Measurements from ENCODE around the gene NKTR. TPM values are rescaled to one million over a fixed set of nuclear protein-coding genes. Genes with fewer than 3 reads are reported as not detected.

NKTR gene
- total and polyA plus RNA-seq, 9 donors = 26.2 to 114 (median 79.8) TPM

DNA sequence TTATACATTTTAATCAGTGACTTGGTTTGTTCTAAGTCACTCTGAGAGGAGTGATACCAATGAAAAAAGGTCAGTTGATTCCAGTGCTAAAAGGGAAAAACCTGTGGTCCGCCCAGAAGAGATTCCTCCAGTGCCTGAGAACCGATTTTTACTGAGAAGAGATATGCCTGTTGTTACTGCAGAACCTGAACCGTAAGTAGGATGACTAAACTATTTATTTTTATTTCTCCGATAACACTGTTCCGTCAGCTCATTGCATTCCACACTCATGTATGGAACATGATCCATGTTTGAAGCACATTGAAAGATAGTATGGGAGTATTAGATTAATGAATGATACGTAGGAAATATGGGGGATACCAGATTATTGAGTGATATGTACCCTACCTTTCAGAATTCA, 33.1 kb downstream of the NKTR start:
- Histone ChIP-seq H3K36me3 (no peaks in the 10 kb centered on the region), H3K27ac (no peak overlapping the region), H3K27me3 (no peaks in the 10 kb centered on the region), H3K4me1 (ENCODE audit: insufficient read depth) (no peaks in the 10 kb centered on the region), H3K4me3 (no peak overlapping the region), H3K9me3 (no peaks in the 10 kb centered on the region)
- TF ChIP-seq, protein P1, sequence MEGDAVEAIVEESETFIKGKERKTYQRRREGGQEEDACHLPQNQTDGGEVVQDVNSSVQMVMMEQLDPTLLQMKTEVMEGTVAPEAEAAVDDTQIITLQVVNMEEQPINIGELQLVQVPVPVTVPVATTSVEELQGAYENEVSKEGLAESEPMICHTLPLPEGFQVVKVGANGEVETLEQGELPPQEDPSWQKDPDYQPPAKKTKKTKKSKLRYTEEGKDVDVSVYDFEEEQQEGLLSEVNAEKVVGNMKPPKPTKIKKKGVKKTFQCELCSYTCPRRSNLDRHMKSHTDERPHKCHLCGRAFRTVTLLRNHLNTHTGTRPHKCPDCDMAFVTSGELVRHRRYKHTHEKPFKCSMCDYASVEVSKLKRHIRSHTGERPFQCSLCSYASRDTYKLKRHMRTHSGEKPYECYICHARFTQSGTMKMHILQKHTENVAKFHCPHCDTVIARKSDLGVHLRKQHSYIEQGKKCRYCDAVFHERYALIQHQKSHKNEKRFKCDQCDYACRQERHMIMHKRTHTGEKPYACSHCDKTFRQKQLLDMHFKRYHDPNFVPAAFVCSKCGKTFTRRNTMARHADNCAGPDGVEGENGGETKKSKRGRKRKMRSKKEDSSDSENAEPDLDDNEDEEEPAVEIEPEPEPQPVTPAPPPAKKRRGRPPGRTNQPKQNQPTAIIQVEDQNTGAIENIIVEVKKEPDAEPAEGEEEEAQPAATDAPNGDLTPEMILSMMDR (IDR thresholded peaks at IDR 0.05) = no peak
- TF ChIP-seq POLR2A (IDR thresholded peaks at IDR 0.05) = no peak
- TF ChIP-seq EP300 (IDR thresholded peaks at IDR 0.05) = no peak
- WGBS, 3 donors = 82 to 86% (median 86%) methylated on average over 6 of the region's 6 CpGs
- DNase-seq = no peak
- intact Hi-C loops (cut with DNase I) = no loop called here

DNA sequence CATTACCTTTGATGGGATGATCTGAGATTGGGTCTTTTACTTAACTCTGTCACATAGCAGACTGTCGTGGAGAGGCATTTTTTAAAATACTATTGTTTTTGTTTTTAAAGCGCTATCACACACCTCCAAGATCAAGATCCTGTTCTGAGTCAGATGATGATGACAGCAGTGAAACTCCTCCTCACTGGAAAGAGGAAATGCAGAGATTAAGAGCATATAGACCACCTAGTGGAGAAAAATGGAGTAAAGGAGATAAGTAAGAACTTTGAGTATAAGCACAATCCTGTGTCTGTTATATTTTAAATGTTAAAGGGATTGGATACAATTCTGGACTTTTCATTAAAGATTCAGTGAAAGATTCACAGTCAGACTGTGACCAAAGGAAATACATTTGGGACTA, 34.6 kb downstream of the NKTR start:
- WGBS, 3 donors = 82 to 93% (median 85%) methylated on average over 2 of the region's 2 CpGs
- Histone ChIP-seq H3K4me3 (no peak overlapping the region), H3K9me3 (no peaks in the 10 kb centered on the region), H3K36me3 (no peaks in the 10 kb centered on the region), H3K27me3 (no peaks in the 10 kb centered on the region), H3K4me1 (ENCODE audit: insufficient read depth) (no peaks in the 10 kb centered on the region), H3K27ac (no peak overlapping the region)
- no peak for TF ChIP-seq EP300 (IDR thresholded peaks at IDR 0.05)
- TF ChIP-seq, protein P1 (IDR thresholded peaks at IDR 0.05) = no peak
- no peak for TF ChIP-seq POLR2A (IDR thresholded peaks at IDR 0.05)
- no peak for DNase-seq
- intact Hi-C loops (cut with DNase I) = no loop called here

DNA sequence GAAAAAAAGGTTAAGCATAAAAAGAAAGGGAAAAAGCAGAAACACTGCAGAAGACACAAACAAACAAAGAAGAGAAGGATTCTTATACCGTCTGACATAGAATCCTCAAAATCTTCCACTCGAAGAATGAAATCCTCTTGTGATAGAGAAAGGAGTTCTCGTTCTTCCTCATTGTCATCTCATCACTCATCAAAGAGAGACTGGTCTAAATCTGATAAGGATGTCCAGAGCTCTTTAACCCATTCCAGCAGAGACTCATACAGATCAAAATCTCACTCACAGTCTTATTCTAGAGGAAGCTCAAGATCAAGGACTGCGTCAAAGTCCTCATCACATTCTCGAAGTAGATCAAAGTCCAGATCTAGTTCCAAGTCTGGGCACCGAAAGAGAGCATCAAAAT, 36.5 kb downstream of the NKTR start:
- Histone ChIP-seq H3K27me3 (no peaks in the 10 kb centered on the region), H3K36me3 (no peaks in the 10 kb centered on the region), H3K27ac (no peak overlapping the region), H3K4me1 (ENCODE audit: insufficient read depth) (no peaks in the 10 kb centered on the region), H3K9me3 (no peaks in the 10 kb centered on the region), H3K4me3 (no peak overlapping the region)
- WGBS, 3 donors = 91 to 92% (median 92%) methylated on average over 6 of the region's 6 CpGs
- TF ChIP-seq POLR2A (IDR thresholded peaks at IDR 0.05) (no peak), EP300 (IDR thresholded peaks at IDR 0.05) (no peak)
- TF ChIP-seq, protein P1 (IDR thresholded peaks at IDR 0.05) = no peak
- DNase-seq = no peak
- intact Hi-C loops (cut with DNase I) = no loop called here

DNA sequence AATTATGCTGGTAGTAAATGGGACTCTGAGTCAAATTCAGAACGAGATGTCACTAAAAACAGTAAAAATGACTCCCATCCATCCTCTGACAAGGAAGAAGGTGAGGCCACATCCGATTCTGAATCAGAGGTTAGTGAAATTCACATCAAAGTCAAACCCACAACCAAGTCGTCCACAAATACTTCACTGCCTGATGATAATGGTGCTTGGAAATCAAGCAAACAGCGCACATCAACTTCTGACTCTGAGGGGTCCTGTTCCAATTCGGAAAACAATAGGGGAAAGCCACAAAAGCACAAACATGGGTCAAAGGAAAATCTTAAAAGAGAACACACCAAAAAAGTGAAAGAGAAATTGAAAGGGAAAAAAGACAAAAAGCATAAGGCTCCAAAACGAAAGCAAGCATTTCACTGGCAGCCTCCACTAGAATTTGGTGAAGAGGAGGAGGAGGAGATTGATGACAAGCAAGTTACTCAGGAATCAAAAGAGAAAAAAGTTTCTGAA, 37.9 kb downstream of the NKTR start:
- intact Hi-C loops (cut with DNase I) = no loop called here
- 64 to 73% (median 70%) methylated on average over 6 of the region's 6 CpGs for WGBS, 3 donors
- Histone ChIP-seq H3K4me1 (ENCODE audit: insufficient read depth) (no peaks in the 10 kb centered on the region), H3K4me3 (no peak overlapping the region), H3K27me3 (no peaks in the 10 kb centered on the region), H3K36me3 (no peaks in the 10 kb centered on the region), H3K27ac (no peak overlapping the region), H3K9me3 (no peaks in the 10 kb centered on the region)
- DNase-seq = no peak
- TF ChIP-seq, protein P1 (IDR thresholded peaks at IDR 0.05) = no peak
- TF ChIP-seq EP300 (IDR thresholded peaks at IDR 0.05) (no peak), POLR2A (IDR thresholded peaks at IDR 0.05) (no peak)
